ENCODE measurements around the gene SLC6A18.
"Not testable (repeated sequence)": the region's sequence is repeated elsewhere in the genome, so short reads cannot be mapped to it uniquely, and the experiment has no call there.

SLC6A18 gene

GRCh38 chr5:1281038-1281882 lies 56.1 kb downstream of the SLC6A18 start:
- TF ChIP-seq CTCF (IDR thresholded peaks at IDR 0.05; ENCODE audit: low read length, missing control alignments), result no peak
- H3K4me3 ChIP-seq (replicated peaks; ENCODE audit: low read depth, low read length), result no peak overlapping the region
- DNase-seq (ENCODE audit: low read depth), result no peak

DNA sequence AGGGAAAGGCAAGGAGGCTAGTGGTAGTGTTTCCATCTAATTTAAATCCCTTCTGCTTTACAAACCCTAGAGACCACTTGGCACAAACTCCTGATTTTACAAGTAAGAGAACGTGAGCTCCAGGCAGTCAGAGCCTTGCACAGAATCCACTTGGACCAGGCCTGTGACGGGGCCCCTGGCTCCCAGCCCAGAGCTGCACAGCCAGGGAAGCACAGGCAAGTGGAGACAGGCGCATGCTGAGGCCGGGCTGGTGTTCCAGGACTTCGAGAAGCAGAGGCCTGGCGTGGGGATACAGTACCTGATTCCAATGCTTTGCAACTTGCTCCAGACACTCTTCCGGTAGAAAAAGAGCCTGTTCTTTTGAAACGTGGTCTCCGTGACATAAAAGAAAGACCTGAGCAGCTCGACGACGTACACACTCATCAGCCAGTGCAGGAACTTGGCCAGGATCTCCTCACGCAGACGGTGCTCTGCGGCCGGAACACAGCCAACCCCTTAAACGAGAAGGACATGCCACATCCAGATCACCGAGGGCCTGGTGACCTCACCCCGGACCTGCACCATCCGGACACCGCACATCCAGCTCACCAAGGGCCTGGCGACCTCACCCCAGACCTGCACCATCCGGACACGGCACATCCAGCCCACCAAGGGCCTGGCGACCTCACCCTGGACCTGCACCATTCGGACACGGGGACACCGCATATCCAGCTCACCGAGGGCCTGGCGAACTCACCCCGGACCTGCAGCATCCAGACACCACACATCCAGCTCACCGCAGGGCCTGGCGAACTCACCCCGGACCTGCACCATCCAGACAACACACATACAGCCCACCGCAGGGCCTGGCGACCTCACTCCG lies 57.2 kb downstream of the SLC6A18 start:
- no peak for TF ChIP-seq CTCF (IDR thresholded peaks at IDR 0.05; ENCODE audit: low read length, missing control alignments)
- no peak for DNase-seq (ENCODE audit: low read depth)
- H3K4me3 ChIP-seq (replicated peaks; ENCODE audit: low read depth, low read length), result no peak overlapping the region

DNA sequence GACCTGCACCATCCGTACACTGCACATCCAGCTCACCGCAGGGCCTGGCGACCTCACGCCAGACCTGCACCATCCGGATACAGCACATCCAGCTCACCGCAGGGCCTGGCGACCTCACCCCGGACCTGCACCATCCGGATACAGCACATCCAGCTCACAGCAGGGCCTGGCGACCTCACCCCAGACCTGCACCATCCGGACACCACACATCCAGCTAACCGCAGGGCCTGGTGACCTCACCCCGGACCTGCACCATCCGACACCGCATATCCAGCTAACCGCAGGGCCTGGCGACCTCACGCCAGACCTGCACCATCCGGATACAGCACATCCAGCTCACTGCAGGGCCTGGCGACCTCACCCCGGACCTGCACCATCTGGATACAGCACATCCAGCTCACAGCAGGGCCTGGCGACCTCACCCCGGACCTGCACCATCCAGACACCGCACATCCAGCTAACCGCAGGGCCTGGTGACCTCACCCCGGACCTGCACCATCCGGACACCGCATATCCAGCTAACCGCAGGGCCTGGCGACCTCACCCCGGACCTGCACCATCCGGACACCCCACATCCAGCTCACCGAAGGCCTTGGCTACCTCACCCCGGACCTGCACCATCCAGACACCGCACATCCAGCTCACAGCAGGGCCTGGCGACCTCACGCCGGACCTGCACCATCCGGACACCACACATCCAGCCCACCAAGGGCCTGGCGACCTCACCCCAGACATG lies 58.0 kb downstream of the SLC6A18 start:
- not testable (repeated sequence) for DNase-seq (ENCODE audit: low read depth); H3K4me3 ChIP-seq (replicated peaks; ENCODE audit: low read depth, low read length)

- not testable (repeated sequence) for DNase-seq (ENCODE audit: low read depth); H3K4me3 ChIP-seq (replicated peaks; ENCODE audit: low read depth, low read length)
Observed at GRCh38 chr5:1283729-1284041, 58.5 kb downstream of the SLC6A18 start.

GRCh38 chr5:1284336-1284970 lies 59.3 kb downstream of the SLC6A18 start:
- not testable (repeated sequence) for DNase-seq (ENCODE audit: low read depth)

DNA sequence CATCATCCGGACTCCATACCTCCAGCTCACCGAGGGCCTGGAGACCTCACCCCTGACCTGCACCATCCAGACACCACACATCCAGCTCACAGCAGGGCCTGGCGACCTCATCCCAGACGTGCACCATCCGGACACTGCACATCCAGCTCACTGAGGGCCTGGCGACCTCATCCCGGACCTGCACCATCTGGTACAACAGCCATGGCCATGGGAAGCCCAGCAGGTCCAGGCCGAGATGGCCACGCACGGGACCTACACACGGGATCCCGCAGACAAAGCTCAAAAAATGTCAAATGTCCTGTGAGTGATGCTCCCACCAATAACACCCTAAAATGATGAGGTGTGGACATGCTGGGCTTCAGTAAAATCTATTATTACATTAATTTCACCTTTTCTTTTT lies 60.0 kb downstream of the SLC6A18 start:
- DNase-seq (ENCODE audit: low read depth), result no peak
- TF ChIP-seq CTCF (IDR thresholded peaks at IDR 0.05; ENCODE audit: low read length, missing control alignments), result no peak
- H3K4me3 ChIP-seq (replicated peaks; ENCODE audit: low read depth, low read length), result no peak overlapping the region

More at GRCh38 chr5:1284336-1284970, 59.3 kb downstream of the SLC6A18 start:
- H3K4me3 ChIP-seq (replicated peaks; ENCODE audit: low read depth, low read length), result not testable (repeated sequence)

- TF ChIP-seq CTCF (IDR thresholded peaks at IDR 0.05; ENCODE audit: low read length, missing control alignments), result no peak
- H3K4me3 ChIP-seq (replicated peaks; ENCODE audit: low read depth, low read length), result no peak overlapping the region
- DNase-seq (ENCODE audit: low read depth), result no peak
Observed at GRCh38 chr5:1285883-1286291, 60.7 kb downstream of the SLC6A18 start.
